HepG2 (cell line): Measurements from ENCODE around the gene EGFL8. TPM values are rescaled to one million over a fixed set of nuclear protein-coding genes. Genes with fewer than 3 reads are reported as not detected.

ENCODE experiments used
- EEA1 ChIP-seq: sonication (generic); formaldehyde crosslinking; IDR thresholded peaks from 2 replicates; pipeline ENCODE4 v1.5.1; 2020; ENCODE audit warnings: mild to moderate bottlenecking, missing genetic modification reagents, borderline replicate concordance
- GLI4 ChIP-seq: sonication (generic); formaldehyde crosslinking; IDR thresholded peaks from 2 replicates; pipeline ENCODE4 v1.5.1; 2020; ENCODE audit warnings: missing genetic modification reagents, mild to moderate bottlenecking, moderate library complexity, borderline replicate concordance
- JUN ChIP-seq: sonication (generic); formaldehyde crosslinking; IDR thresholded peaks from 2 replicates; pipeline ENCODE4 v1.4.0; 2020; ENCODE audit warnings: mild to moderate bottlenecking, missing genetic modification reagents
- MAFF ChIP-seq: IDR thresholded peaks from 2 replicates; pipeline ENCODE4 v1.6.1; 2011; ENCODE audit warnings: low read depth, low read length, improper control_type of control experiment
- POLR2G ChIP-seq: fragments of 200-400 bp; formaldehyde crosslinking; IDR thresholded peaks from 2 replicates; pipeline ENCODE4 v1.6.1; 2018; ENCODE audit warnings: mild to moderate bottlenecking, low read depth, low read length, moderate library complexity
- RBAK ChIP-seq: sonication (generic); formaldehyde crosslinking; IDR thresholded peaks from 2 replicates; pipeline ENCODE4 v1.5.1; 2020; ENCODE audit warnings: mild to moderate bottlenecking, missing genetic modification reagents
- SCMH1 ChIP-seq: sonication (generic); formaldehyde crosslinking; IDR thresholded peaks from 2 replicates; pipeline ENCODE4 v1.9.0; 2021; ENCODE audit warnings: missing genetic modification reagents, mild to moderate bottlenecking, borderline replicate concordance
- SMAD9 ChIP-seq: sonication (generic); formaldehyde crosslinking; IDR thresholded peaks from 2 replicates; pipeline ENCODE4 v1.5.1; 2020; ENCODE audit warnings: mild to moderate bottlenecking, missing genetic modification reagents
- THAP7 ChIP-seq: sonication (generic); formaldehyde crosslinking; IDR thresholded peaks from 2 replicates; pipeline ENCODE4 v1.8.1; 2023; ENCODE audit warnings: mild to moderate bottlenecking, missing genetic modification reagents
- ZBTB7B ChIP-seq: sonication (generic); formaldehyde crosslinking; IDR thresholded peaks from 2 replicates; pipeline ENCODE4 v1.4.0; 2020; ENCODE audit warnings: missing genetic modification reagents
- ZNF337 ChIP-seq: sonication (generic); formaldehyde crosslinking; IDR thresholded peaks from 2 replicates; pipeline ENCODE4 v1.5.1; 2020; ENCODE audit warnings: missing genetic modification reagents, low read depth, mild to moderate bottlenecking, borderline replicate concordance
- ZNF607 ChIP-seq: sonication (generic); formaldehyde crosslinking; IDR thresholded peaks from 2 replicates; pipeline ENCODE4 v1.5.1; 2020; ENCODE audit warnings: missing genetic modification reagents, mild to moderate bottlenecking, borderline replicate concordance
- ZNF749 ChIP-seq: sonication (generic); formaldehyde crosslinking; IDR thresholded peaks from 2 replicates; pipeline ENCODE4 v1.8.0; 2022; ENCODE audit warnings: mild to moderate bottlenecking, missing genetic modification reagents, moderate library complexity, borderline replicate concordance
- ZNF788 ChIP-seq: sonication (generic); formaldehyde crosslinking; IDR thresholded peaks from 2 replicates; pipeline ENCODE4 v1.5.0; 2020; ENCODE audit warnings: mild to moderate bottlenecking, missing genetic modification reagents, borderline replicate concordance
- ZSCAN9 ChIP-seq: IDR thresholded peaks from 2 replicates; pipeline ENCODE4 v1.6.1; 2016; ENCODE audit warnings: borderline replicate concordance
- polyA plus RNA-seq, 8 experiments: library from polyadenylated mRNA; depleted of rRNA in 3 of 8; stranded (reverse) in 7 of 8; unstranded in 1 of 8; fragments of >200 nt; fragmentation: Illumina TruSeq in 4 of 8; extraction: Trizol in 4 of 8; gene quantifications; 2 replicates each; pipeline versions ENCODE4 v1.2.1 to v1.2.3, GENCODE V29; 2011 to 2016; ENCODE audit warnings: low read depth in 4 of 8, missing spikeins in 1 of 8, mixed read lengths in 1 of 8; ENCODE audit not compliant: insufficient read depth in 1 of 8
- total RNA-seq, 5 experiments: library from RNA; depleted of rRNA; stranded (reverse); fragments of >200 nt; fragmentation: Illumina TruSeq; extraction: Trizol; gene quantifications; 2 replicates each; pipeline ENCODE4 v1.2.3, GENCODE V29; 2016; ENCODE audit warnings: low read depth in 1 of 5
- TF ChIP-seq, protein P1 (sequence below): sonication (generic); formaldehyde crosslinking; IDR thresholded peaks from 2 replicates; pipeline ENCODE4 v1.4.0; 2020; ENCODE audit warnings: missing genetic modification reagents
- TF ChIP-seq, protein P2 (sequence below): sonication (generic); formaldehyde crosslinking; IDR thresholded peaks from 2 replicates; pipeline ENCODE4 v1.4.0; 2020; ENCODE audit warnings: missing genetic modification reagents, borderline replicate concordance
- TF ChIP-seq, protein P3 (sequence below): sonication (generic); formaldehyde crosslinking; IDR thresholded peaks from 2 replicates; pipeline ENCODE4 v1.4.0; 2020; ENCODE audit warnings: mild to moderate bottlenecking, missing genetic modification reagents

Gene EGFL8
- total and polyA plus RNA-seq, 2 of the 13 experiments (the other 11 are each of a cell fraction or from before 2014, with no cell fraction given): 10.0 to 11.5 TPM

- TF ChIP-seq SMAD9 (CRISPR knock-in tag) (no peak), ZNF788 (CRISPR knock-in tag) (peak; percentile 8; the same call in 1 of the 2 replicates), ZBTB7B (CRISPR knock-in tag) (peak; percentile 18; the same call in 1 of the 2 replicates), ZSCAN9 (CRISPR knock-in tag) (peak; percentile 72; the same call in 1 of the 2 replicates), GLI4 (CRISPR knock-in tag) (peak; percentile 88; the same call in 1 of the 2 replicates), POLR2G (peak; percentile 84), ZNF607 (peak; percentile 85; the same call in 1 of the 2 replicates), THAP7 (no peak; the same call in 1 of the 2 replicates), SCMH1 (no peak), ZNF749 (CRISPR knock-in tag) (peak; percentile 94; the same call in 1 of the 2 replicates), ZNF337 (CRISPR knock-in tag) (peak; percentile 76; the same call in 1 of the 2 replicates), MAFF (peak; percentile 91), RBAK (no peak), JUN (CRISPR knock-in tag) (no peak; the same call in none of the 2 replicates), EEA1 (CRISPR knock-in tag) (peak; percentile 92; the same call in 1 of the 2 replicates)
- TF ChIP-seq, protein P1, sequence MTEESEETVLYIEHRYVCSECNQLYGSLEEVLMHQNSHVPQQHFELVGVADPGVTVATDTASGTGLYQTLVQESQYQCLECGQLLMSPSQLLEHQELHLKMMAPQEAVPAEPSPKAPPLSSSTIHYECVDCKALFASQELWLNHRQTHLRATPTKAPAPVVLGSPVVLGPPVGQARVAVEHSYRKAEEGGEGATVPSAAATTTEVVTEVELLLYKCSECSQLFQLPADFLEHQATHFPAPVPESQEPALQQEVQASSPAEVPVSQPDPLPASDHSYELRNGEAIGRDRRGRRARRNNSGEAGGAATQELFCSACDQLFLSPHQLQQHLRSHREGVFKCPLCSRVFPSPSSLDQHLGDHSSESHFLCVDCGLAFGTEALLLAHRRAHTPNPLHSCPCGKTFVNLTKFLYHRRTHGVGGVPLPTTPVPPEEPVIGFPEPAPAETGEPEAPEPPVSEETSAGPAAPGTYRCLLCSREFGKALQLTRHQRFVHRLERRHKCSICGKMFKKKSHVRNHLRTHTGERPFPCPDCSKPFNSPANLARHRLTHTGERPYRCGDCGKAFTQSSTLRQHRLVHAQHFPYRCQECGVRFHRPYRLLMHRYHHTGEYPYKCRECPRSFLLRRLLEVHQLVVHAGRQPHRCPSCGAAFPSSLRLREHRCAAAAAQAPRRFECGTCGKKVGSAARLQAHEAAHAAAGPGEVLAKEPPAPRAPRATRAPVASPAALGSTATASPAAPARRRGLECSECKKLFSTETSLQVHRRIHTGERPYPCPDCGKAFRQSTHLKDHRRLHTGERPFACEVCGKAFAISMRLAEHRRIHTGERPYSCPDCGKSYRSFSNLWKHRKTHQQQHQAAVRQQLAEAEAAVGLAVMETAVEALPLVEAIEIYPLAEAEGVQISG (CRISPR knock-in tag): peak; percentile 78
- TF ChIP-seq, protein P2, sequence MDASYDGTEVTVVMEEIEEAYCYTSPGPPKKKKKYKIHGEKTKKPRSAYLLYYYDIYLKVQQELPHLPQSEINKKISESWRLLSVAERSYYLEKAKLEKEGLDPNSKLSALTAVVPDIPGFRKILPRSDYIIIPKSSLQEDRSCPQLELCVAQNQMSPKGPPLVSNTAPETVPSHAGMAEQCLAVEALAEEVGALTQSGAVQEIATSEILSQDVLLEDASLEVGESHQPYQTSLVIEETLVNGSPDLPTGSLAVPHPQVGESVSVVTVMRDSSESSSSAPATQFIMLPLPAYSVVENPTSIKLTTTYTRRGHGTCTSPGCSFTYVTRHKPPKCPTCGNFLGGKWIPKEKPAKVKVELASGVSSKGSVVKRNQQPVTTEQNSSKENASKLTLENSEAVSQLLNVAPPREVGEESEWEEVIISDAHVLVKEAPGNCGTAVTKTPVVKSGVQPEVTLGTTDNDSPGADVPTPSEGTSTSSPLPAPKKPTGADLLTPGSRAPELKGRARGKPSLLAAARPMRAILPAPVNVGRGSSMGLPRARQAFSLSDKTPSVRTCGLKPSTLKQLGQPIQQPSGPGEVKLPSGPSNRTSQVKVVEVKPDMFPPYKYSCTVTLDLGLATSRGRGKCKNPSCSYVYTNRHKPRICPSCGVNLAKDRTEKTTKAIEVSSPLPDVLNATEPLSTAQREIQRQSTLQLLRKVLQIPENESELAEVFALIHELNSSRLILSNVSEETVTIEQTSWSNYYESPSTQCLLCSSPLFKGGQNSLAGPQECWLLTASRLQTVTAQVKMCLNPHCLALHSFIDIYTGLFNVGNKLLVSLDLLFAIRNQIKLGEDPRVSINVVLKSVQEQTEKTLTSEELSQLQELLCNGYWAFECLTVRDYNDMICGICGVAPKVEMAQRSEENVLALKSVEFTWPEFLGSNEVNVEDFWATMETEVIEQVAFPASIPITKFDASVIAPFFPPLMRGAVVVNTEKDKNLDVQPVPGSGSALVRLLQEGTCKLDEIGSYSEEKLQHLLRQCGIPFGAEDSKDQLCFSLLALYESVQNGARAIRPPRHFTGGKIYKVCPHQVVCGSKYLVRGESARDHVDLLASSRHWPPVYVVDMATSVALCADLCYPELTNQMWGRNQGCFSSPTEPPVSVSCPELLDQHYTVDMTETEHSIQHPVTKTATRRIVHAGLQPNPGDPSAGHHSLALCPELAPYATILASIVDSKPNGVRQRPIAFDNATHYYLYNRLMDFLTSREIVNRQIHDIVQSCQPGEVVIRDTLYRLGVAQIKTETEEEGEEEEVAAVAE (CRISPR knock-in tag): no peak; the same call in 1 of the 2 replicates
- TF ChIP-seq, protein P3, sequence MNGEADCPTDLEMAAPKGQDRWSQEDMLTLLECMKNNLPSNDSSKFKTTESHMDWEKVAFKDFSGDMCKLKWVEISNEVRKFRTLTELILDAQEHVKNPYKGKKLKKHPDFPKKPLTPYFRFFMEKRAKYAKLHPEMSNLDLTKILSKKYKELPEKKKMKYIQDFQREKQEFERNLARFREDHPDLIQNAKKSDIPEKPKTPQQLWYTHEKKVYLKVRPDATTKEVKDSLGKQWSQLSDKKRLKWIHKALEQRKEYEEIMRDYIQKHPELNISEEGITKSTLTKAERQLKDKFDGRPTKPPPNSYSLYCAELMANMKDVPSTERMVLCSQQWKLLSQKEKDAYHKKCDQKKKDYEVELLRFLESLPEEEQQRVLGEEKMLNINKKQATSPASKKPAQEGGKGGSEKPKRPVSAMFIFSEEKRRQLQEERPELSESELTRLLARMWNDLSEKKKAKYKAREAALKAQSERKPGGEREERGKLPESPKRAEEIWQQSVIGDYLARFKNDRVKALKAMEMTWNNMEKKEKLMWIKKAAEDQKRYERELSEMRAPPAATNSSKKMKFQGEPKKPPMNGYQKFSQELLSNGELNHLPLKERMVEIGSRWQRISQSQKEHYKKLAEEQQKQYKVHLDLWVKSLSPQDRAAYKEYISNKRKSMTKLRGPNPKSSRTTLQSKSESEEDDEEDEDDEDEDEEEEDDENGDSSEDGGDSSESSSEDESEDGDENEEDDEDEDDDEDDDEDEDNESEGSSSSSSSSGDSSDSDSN (CRISPR knock-in tag): peak; percentile 72
Observed at GRCh38 chr6:32195902-32196681, 31.7 kb downstream of the EGFL8 start (continued).
